ENCODE data around the gene ZNF205.

DNA sequence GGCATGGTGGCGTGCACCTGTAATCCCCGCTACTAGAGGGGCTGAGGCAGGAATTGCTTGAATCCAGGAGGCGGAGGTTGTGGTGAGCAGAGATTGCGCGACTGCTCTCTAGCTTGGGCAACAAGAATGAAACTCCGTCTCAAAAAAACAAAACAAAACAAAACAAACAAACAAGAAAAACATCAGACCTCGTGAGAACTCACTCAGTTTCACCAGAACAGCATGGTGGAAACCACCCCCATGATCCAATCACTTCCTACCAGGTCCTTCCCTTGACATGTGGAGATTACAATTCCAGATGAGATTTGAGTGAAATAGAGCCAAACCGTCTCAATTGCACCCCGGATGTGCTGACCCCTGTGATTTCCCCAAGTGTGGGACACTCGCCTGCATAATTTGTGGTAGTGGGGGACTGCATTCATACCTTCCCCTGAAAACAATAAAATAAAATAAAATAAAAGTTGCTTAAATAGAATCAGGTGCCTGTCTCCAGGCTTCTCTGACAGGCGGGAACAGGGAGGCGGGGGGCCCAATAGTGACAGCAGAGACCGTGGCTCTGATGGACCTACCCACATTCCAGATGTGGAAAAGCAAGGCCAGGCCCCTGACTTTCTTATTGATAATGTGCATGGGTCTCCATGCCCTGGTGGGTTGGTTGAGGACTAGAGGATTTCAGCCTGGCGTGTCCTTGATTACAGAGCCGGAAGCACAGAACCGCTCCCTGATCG lies 26.4 kb upstream of the ZNF205 start:
- TF ChIP-seq, protein P1, sequence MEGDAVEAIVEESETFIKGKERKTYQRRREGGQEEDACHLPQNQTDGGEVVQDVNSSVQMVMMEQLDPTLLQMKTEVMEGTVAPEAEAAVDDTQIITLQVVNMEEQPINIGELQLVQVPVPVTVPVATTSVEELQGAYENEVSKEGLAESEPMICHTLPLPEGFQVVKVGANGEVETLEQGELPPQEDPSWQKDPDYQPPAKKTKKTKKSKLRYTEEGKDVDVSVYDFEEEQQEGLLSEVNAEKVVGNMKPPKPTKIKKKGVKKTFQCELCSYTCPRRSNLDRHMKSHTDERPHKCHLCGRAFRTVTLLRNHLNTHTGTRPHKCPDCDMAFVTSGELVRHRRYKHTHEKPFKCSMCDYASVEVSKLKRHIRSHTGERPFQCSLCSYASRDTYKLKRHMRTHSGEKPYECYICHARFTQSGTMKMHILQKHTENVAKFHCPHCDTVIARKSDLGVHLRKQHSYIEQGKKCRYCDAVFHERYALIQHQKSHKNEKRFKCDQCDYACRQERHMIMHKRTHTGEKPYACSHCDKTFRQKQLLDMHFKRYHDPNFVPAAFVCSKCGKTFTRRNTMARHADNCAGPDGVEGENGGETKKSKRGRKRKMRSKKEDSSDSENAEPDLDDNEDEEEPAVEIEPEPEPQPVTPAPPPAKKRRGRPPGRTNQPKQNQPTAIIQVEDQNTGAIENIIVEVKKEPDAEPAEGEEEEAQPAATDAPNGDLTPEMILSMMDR (IDR thresholded peaks at IDR 0.05) = no peak
- TF ChIP-seq POLR2A (IDR thresholded peaks at IDR 0.05) = no peak
